Keratinocyte (primary cell): Measurements from ENCODE around the gene PRDM7. TPM values are rescaled to one million over a fixed set of nuclear protein-coding genes. Genes with fewer than 3 reads are reported as not detected.

Experiments used
- DNase-seq: peaks from one replicate; pipeline ENCODE4 v3.0.0-alpha.2; 2011; ENCODE audit warnings: low read depth, missing footprints, low spot score
- FAIRE-seq: peaks from 2 replicates; lab custom pipeline; 2011; peaks lifted over from hg19 to GRCh38; lab: Jason Lieb, UNC
- H2AFZ ChIP-seq: 2 replicates; pipeline ENCODE4 v1.6.0; 2012; ENCODE audit warnings: low read length, control low read depth, inconsistent platforms; ENCODE audit not compliant: control insufficient read depth
- H3K27ac ChIP-seq: 2 replicates; pipeline ENCODE4 v1.5.1; 2011; ENCODE audit warnings: low read length; ENCODE audit not compliant: control insufficient read depth, insufficient read depth
- H3K27me3 ChIP-seq: 3 replicates; pipeline ENCODE4 v1.6.0; 2011; ENCODE audit warnings: low read length; ENCODE audit not compliant: control insufficient read depth, insufficient read depth; ENCODE audit errors: extremely low read depth
- H3K36me3 ChIP-seq, 2 experiments: 2 replicates in 1 of 2; 3 replicates in 1 of 2; pipeline ENCODE4 v1.5.1; 2011; ENCODE audit warnings: low read length in 2 of 2, mild to moderate bottlenecking in 1 of 2; ENCODE audit not compliant: control insufficient read depth in 2 of 2, insufficient read depth in 2 of 2; ENCODE audit errors: extremely low read depth in 1 of 2
- H3K4me1 ChIP-seq: 3 replicates; pipeline ENCODE4 v1.5.1; 2011; ENCODE audit warnings: low read length; ENCODE audit not compliant: control insufficient read depth, insufficient read depth; ENCODE audit errors: extremely low read depth
- H3K4me2 ChIP-seq: 3 replicates; pipeline ENCODE4 v1.6.0; 2011; ENCODE audit warnings: low read depth, low read length; ENCODE audit not compliant: control insufficient read depth, insufficient read depth; ENCODE audit errors: extremely low read depth
- H3K4me3 ChIP-seq, 3 experiments: fragments of 200-600 bp in 1 of 3; sonication (generic) in 1 of 3; 2 replicates in 2 of 3; 3 replicates in 1 of 3; pipeline ENCODE4 v1.5.1; 2011 to 2016; ENCODE audit warnings: low read length in 3 of 3, mild to moderate bottlenecking in 3 of 3, control low read depth in 2 of 3, inconsistent platforms in 1 of 3, low read depth in 1 of 3, mixed read lengths in 1 of 3, mixed run types in 1 of 3, moderate library complexity in 1 of 3; ENCODE audit not compliant: control insufficient read depth in 2 of 3, insufficient read depth in 2 of 3; ENCODE audit errors: extremely low read depth in 1 of 3
- H3K79me2 ChIP-seq: 2 replicates; pipeline ENCODE4 v1.6.0; 2012; ENCODE audit warnings: low read length; ENCODE audit not compliant: control insufficient read depth, insufficient read depth
- H3K9ac ChIP-seq: 3 replicates; pipeline ENCODE4 v1.6.0; 2011; ENCODE audit warnings: low read length; ENCODE audit not compliant: control insufficient read depth, insufficient read depth; ENCODE audit errors: extremely low read depth
- H3K9me1 ChIP-seq: 3 replicates; pipeline ENCODE4 v1.6.0; 2011; ENCODE audit warnings: low read length; ENCODE audit not compliant: control insufficient read depth, insufficient read depth; ENCODE audit errors: extremely low read depth
- H3K9me3 ChIP-seq: 2 replicates; pipeline ENCODE4 v1.5.1; 2012; ENCODE audit warnings: low read depth, low read length; ENCODE audit not compliant: control insufficient read depth
- H4K20me1 ChIP-seq: 3 replicates; pipeline ENCODE4 v1.6.0; 2011; ENCODE audit warnings: low read length; ENCODE audit not compliant: control insufficient read depth, insufficient read depth; ENCODE audit errors: extremely low read depth
- EZH2 ChIP-seq: IDR thresholded peaks from one replicate; pipeline ENCODE4 v1.6.1; 2012; ENCODE audit warnings: inconsistent platforms, mild to moderate bottlenecking, low read length, moderate library complexity
- dilution Hi-C: fragments of 300-500 bp; cut with MboI; formaldehyde crosslinking; loops from one replicate; pipeline ENCODE4 v1.7.0; 2020; ENCODE audit warnings: low sequenced_read_pairs; ENCODE audit not compliant: extremely low pct_ligation_motif_present
- polyA plus RNA-seq, 5 experiments: library from polyadenylated mRNA; depleted of rRNA in 3 of 5; stranded (reverse) in 3 of 5; stranded (forward) in 1 of 5; unstranded in 1 of 5; fragments of >200 nt; gene quantifications; 1 replicate in 1 of 5; 2 replicates in 3 of 5; 3 replicates in 1 of 5; pipeline versions ENCODE4 v1.2.1 to v1.2.3, GENCODE V29; 2011 to 2012; ENCODE audit warnings: missing spikeins in 2 of 5, low read depth in 1 of 5, low replicate concordance in 1 of 5
- TF ChIP-seq, protein P1 (sequence below), 3 experiments: IDR thresholded peaks in 1 of 3; conservative IDR thresholded peaks in 1 of 3; optimal IDR thresholded peaks in 1 of 3; 2 replicates in 2 of 3; 3 replicates in 1 of 3; pipeline versions ENCODE3 to v1.5.1; 2011; ENCODE audit warnings: low read length in 3 of 3, mild to moderate bottlenecking in 3 of 3, moderate library complexity in 2 of 3, control low read depth in 1 of 3, inconsistent platforms in 1 of 3; ENCODE audit not compliant: insufficient read depth in 2 of 3; ENCODE audit errors: extremely low read depth in 1 of 3

Gene PRDM7
- polyA plus RNA-seq, 1 donor (not counting 4 experiments of a cell fraction or from before 2014, with no cell fraction given), result not detected

DNA sequence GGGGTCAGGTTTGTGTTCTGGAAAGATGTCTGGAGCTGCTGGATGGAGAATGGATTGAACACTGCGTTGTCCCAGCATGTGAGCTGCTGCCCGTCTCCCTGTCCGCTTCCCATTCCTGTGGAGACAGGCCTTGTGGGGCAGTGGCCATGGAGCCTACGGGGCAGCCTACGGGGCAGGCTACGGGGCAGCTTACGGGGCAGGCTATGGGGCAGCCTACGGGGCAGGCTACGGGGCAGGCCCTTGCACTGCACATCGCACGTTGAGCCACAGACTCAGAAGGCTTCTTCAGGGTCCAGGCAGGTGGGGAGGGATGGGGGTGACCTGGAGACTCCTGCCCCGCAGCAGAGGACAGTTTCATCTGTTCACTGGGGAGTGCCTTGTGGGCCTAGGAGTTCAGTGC, 48.1 kb downstream of the PRDM7 start:
- dilution Hi-C loops, result no loop called here
- Histone ChIP-seq H3K4me3 (no peak overlapping the region), H2AFZ (no peak overlapping the region), H3K4me2 (no peak overlapping the region), H4K20me1 (peaks cover 3% of the 10 kb centered on the region), H3K4me1 (no peaks in the 10 kb centered on the region), H3K9me3 (no peaks in the 10 kb centered on the region), H3K36me3 (peaks cover 7 to 27% of the 10 kb centered on the region in 2 experiments), H3K27me3 (no peaks in the 10 kb centered on the region), H3K9ac (no peak overlapping the region), H3K27ac (no peak overlapping the region), H3K9me1 (no peaks in the 10 kb centered on the region), H3K79me2 (no peaks in the 10 kb centered on the region)
- TF ChIP-seq, protein P1, sequence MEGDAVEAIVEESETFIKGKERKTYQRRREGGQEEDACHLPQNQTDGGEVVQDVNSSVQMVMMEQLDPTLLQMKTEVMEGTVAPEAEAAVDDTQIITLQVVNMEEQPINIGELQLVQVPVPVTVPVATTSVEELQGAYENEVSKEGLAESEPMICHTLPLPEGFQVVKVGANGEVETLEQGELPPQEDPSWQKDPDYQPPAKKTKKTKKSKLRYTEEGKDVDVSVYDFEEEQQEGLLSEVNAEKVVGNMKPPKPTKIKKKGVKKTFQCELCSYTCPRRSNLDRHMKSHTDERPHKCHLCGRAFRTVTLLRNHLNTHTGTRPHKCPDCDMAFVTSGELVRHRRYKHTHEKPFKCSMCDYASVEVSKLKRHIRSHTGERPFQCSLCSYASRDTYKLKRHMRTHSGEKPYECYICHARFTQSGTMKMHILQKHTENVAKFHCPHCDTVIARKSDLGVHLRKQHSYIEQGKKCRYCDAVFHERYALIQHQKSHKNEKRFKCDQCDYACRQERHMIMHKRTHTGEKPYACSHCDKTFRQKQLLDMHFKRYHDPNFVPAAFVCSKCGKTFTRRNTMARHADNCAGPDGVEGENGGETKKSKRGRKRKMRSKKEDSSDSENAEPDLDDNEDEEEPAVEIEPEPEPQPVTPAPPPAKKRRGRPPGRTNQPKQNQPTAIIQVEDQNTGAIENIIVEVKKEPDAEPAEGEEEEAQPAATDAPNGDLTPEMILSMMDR (optimal IDR thresholded peaks at IDR 0.05 in 1 of 3, IDR thresholded peaks at IDR 0.05 in 1 of 3, conservative IDR thresholded peaks at IDR 0.05 in 1 of 3; ENCODE audit: extremely low read depth in 1 of 3, insufficient read depth in 2 of 3, low read length in 3 of 3), result no peak
- TF ChIP-seq EZH2, result no peak
- FAIRE-seq (no peak), DNase-seq (no peak)

DNA sequence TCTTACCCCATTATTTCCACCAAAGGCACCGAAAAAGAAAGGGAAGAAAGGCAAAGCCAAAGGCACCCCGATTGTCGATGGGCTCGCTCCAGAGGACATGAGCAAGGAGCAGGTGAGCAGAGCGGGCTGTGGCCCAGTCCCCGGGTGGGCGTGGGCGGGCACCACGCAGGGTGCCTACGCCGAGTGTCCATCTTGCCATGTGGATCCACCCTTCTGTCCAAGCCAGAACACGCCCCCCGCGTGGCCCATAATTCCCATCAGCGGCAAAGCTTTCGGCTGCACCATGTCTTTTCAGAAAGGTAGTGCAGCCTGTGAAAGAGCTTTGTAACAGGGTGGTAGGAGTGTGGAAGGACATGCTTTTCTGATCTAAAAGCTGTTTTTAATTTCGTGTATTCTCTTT, 49.5 kb downstream of the PRDM7 start:
- H3K9me3 ChIP-seq, result no peaks in the 10 kb centered on the region
- H4K20me1 ChIP-seq, result peaks cover 3% of the 10 kb centered on the region
- H3K4me1 ChIP-seq, result no peaks in the 10 kb centered on the region
- no peak for FAIRE-seq
- dilution Hi-C loops, result no loop called here
- peaks cover 5% of the 10 kb centered on the region for H3K79me2 ChIP-seq
- no peak overlapping the region for H3K27ac ChIP-seq
- H3K9ac ChIP-seq, result no peak overlapping the region
- H3K4me3 ChIP-seq, result no peak overlapping the region
- H3K36me3 ChIP-seq, result peaks cover 7 to 20% of the 10 kb centered on the region in 2 experiments
- H2AFZ ChIP-seq, result no peak overlapping the region
- TF ChIP-seq, protein P1 (optimal IDR thresholded peaks at IDR 0.05 in 1 of 3, IDR thresholded peaks at IDR 0.05 in 1 of 3, conservative IDR thresholded peaks at IDR 0.05 in 1 of 3; ENCODE audit: extremely low read depth in 1 of 3, insufficient read depth in 2 of 3, low read length in 3 of 3), result no peak
- TF ChIP-seq EZH2, result no peak
- DNase-seq, result no peak
- no peak overlapping the region for H3K4me2 ChIP-seq
- no peaks in the 10 kb centered on the region for H3K27me3 ChIP-seq
- no peaks in the 10 kb centered on the region for H3K9me1 ChIP-seq
